Stomach (tissue), 4 donors: Measurements from ENCODE around the gene KCNIP4.

Source experiments
- EP300 ChIP-seq: sonication (generic); formaldehyde crosslinking; IDR thresholded peaks from one replicate; pipeline ENCODE4 v1.6.1; 2017; ENCODE audit warnings: antibody characterized with exemption
- POLR2A ChIP-seq, 4 donors: fragments of 450-650 bp; IDR thresholded peaks; one replicate each; pipeline ENCODE4 v1.6.1; 2016; ENCODE audit warnings: antibody characterized with exemption in 4 of 4, control low read depth in 2 of 4, mild to moderate bottlenecking in 1 of 4, moderate library complexity in 1 of 4
- TF ChIP-seq, protein P1 (sequence below), 7 experiments: fragments of 450-650 bp in 4 of 7; fragments of 200-600 bp in 3 of 7; sonication (generic) in 3 of 7; IDR thresholded peaks; one replicate each; pipeline ENCODE4 v1.5.1; 2016 to 2019; ENCODE audit warnings: antibody characterized with exemption in 7 of 7, control low read depth in 2 of 7, mild to moderate bottlenecking in 1 of 7

DNA sequence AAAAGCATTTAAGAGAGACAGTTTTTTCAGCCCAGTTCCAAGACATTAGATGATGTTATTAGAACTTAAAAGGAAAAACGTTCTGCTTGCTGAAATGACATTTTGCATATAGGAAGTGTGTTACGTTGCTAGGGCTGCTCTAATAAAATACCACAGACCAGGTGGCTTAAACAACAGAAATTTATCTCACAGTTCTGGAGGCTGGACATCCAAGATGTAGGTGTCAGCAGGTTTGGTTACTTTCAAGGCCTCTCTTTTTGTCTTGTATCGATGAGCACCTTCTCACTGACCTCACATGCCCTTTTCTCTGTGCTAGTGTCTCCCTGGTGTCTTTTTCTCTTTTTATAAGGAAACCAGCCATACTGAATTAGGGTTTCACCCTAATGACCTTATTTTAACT, 1043.6 kb downstream of the KCNIP4 start:
- TF ChIP-seq, protein P1, sequence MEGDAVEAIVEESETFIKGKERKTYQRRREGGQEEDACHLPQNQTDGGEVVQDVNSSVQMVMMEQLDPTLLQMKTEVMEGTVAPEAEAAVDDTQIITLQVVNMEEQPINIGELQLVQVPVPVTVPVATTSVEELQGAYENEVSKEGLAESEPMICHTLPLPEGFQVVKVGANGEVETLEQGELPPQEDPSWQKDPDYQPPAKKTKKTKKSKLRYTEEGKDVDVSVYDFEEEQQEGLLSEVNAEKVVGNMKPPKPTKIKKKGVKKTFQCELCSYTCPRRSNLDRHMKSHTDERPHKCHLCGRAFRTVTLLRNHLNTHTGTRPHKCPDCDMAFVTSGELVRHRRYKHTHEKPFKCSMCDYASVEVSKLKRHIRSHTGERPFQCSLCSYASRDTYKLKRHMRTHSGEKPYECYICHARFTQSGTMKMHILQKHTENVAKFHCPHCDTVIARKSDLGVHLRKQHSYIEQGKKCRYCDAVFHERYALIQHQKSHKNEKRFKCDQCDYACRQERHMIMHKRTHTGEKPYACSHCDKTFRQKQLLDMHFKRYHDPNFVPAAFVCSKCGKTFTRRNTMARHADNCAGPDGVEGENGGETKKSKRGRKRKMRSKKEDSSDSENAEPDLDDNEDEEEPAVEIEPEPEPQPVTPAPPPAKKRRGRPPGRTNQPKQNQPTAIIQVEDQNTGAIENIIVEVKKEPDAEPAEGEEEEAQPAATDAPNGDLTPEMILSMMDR (IDR thresholded peaks at IDR 0.05): no peak
- TF ChIP-seq POLR2A (IDR thresholded peaks at IDR 0.05) (no peak), EP300 (no peak)
